ENCODE results near the gene PPP5C. TPM values are rescaled to one million over a fixed set of nuclear protein-coding genes. Genes with fewer than 3 reads are reported as not detected.

The PPP5C gene
- total and polyA plus RNA-seq, 2 of the 13 experiments (the other 11 are each of a cell fraction or from before 2014, with no cell fraction given) = 41.6 to 67.9 TPM

DNA sequence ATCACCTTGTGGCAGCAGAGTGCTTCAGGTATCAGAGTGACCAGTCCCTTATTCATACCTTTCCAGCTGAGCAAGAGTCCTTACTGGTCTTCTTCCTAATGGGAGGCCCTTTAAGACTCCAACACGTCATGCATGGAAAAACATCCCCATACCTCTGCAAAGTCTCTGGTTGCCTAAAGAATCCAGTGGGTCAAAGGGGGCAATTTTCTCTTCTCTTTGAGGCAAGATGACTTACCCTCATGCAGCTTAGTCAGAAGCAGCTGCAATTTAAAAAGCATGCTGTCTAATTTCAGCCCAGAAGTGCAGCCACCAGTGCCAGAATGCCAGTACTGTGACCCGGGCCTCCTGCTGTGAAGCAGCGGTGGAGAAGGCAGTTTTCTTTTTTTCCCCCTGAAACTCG lies 18.7 kb downstream of the PPP5C start:
- DNase-seq (ENCODE audit: low spot score) = no peak
- H3K9ac ChIP-seq (ENCODE audit: insufficient read depth, low read depth, low read length) = no peak overlapping the region
- no peak overlapping the region for H3K4me3 ChIP-seq (replicated peaks in 1 of 3; ENCODE audit: insufficient read depth in 1 of 3, low read depth in 2 of 3, low read length in 3 of 3)
- no peak overlapping the region for H3K4me2 ChIP-seq (ENCODE audit: low read depth, low read length)
- H4K20me1 ChIP-seq (ENCODE audit: insufficient read depth, low read length) = no peaks in the 10 kb centered on the region
- no peak for FAIRE-seq
- no peak overlapping the region for H2AFZ ChIP-seq (ENCODE audit: low read length)
- H3K4me1 ChIP-seq (ENCODE audit: insufficient read depth, low read length) = peaks cover 13% of the 10 kb centered on the region
- ChIA-PET CTCF (ENCODE audit: low intra/inter-chr PET ratio, low total read pairs) (no interaction called here), POLR2A (no interaction called here)
- intact Hi-C loops (cut with micrococcal nuclease; ENCODE audit: unreplicated experiment) (no loop called here), in situ Hi-C loops (cut with HindIII; ENCODE audit: extremely low pct_ligation_motif_present, low pct_unique_long_range_greater_than_20kb) (no loop called here)
- no peak overlapping the region for H3K27ac ChIP-seq (ENCODE audit: extremely low read length, insufficient read depth, low read length)
- WGBS (ENCODE audit: low lambda C conversion rate) = 92% methylated on average over 4 of the region's 4 CpGs
- no peak for TF ChIP-seq PPARG (CRISPR knock-in tag; conservative IDR thresholded peaks at IDR 0.05)
- TF ChIP-seq, protein P1, sequence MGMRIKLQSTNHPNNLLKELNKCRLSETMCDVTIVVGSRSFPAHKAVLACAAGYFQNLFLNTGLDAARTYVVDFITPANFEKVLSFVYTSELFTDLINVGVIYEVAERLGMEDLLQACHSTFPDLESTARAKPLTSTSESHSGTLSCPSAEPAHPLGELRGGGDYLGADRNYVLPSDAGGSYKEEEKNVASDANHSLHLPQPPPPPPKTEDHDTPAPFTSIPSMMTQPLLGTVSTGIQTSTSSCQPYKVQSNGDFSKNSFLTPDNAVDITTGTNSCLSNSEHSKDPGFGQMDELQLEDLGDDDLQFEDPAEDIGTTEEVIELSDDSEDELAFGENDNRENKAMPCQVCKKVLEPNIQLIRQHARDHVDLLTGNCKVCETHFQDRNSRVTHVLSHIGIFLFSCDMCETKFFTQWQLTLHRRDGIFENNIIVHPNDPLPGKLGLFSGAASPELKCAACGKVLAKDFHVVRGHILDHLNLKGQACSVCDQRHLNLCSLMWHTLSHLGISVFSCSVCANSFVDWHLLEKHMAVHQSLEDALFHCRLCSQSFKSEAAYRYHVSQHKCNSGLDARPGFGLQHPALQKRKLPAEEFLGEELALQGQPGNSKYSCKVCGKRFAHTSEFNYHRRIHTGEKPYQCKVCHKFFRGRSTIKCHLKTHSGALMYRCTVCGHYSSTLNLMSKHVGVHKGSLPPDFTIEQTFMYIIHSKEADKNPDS (CRISPR knock-in tag; IDR thresholded peaks at IDR 0.05) = no peak
- TF ChIP-seq NFIC (IDR thresholded peaks at IDR 0.05; ENCODE audit: low read length) = no peak
- TF ChIP-seq ZNF121 (CRISPR knock-in tag; IDR thresholded peaks at IDR 0.05) = no peak
- TF ChIP-seq, protein P2, sequence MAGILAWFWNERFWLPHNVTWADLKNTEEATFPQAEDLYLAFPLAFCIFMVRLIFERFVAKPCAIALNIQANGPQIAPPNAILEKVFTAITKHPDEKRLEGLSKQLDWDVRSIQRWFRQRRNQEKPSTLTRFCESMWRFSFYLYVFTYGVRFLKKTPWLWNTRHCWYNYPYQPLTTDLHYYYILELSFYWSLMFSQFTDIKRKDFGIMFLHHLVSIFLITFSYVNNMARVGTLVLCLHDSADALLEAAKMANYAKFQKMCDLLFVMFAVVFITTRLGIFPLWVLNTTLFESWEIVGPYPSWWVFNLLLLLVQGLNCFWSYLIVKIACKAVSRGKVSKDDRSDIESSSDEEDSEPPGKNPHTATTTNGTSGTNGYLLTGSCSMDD (CRISPR knock-in tag; IDR thresholded peaks at IDR 0.05) = no peak
- TF ChIP-seq, protein P3, sequence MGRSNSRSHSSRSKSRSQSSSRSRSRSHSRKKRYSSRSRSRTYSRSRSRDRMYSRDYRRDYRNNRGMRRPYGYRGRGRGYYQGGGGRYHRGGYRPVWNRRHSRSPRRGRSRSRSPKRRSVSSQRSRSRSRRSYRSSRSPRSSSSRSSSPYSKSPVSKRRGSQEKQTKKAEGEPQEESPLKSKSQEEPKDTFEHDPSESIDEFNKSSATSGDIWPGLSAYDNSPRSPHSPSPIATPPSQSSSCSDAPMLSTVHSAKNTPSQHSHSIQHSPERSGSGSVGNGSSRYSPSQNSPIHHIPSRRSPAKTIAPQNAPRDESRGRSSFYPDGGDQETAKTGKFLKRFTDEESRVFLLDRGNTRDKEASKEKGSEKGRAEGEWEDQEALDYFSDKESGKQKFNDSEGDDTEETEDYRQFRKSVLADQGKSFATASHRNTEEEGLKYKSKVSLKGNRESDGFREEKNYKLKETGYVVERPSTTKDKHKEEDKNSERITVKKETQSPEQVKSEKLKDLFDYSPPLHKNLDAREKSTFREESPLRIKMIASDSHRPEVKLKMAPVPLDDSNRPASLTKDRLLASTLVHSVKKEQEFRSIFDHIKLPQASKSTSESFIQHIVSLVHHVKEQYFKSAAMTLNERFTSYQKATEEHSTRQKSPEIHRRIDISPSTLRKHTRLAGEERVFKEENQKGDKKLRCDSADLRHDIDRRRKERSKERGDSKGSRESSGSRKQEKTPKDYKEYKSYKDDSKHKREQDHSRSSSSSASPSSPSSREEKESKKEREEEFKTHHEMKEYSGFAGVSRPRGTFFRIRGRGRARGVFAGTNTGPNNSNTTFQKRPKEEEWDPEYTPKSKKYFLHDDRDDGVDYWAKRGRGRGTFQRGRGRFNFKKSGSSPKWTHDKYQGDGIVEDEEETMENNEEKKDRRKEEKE (IDR thresholded peaks at IDR 0.05) = no peak
- no peak for TF ChIP-seq ZNF883 (CRISPR knock-in tag; IDR thresholded peaks at IDR 0.05; ENCODE audit: not compliant biosample characterization)
- TF ChIP-seq ZNF878 (CRISPR knock-in tag; IDR thresholded peaks at IDR 0.05) = no peak
- TF ChIP-seq POLR2AphosphoS2 (IDR thresholded peaks at IDR 0.05; ENCODE audit: low read depth, low read length) = no peak
- TF ChIP-seq NFE2 (CRISPR knock-in tag; IDR thresholded peaks at IDR 0.05) = no peak
- TF ChIP-seq, protein P4, sequence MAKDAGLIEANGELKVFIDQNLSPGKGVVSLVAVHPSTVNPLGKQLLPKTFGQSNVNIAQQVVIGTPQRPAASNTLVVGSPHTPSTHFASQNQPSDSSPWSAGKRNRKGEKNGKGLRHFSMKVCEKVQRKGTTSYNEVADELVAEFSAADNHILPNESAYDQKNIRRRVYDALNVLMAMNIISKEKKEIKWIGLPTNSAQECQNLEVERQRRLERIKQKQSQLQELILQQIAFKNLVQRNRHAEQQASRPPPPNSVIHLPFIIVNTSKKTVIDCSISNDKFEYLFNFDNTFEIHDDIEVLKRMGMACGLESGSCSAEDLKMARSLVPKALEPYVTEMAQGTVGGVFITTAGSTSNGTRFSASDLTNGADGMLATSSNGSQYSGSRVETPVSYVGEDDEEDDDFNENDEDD (CRISPR knock-in tag; IDR thresholded peaks at IDR 0.05; ENCODE audit: borderline replicate concordance) = no peak
- no peak for TF ChIP-seq SPEN (CRISPR knock-in tag; IDR thresholded peaks at IDR 0.05; ENCODE audit: low read depth)
- no peaks in the 10 kb centered on the region for H3K79me2 ChIP-seq (ENCODE audit: insufficient read depth, low read length)
- H3K27me3 ChIP-seq (ENCODE audit: control insufficient read depth in 1 of 2, insufficient read depth in 2 of 2, low read length in 2 of 2) = no peaks in the 10 kb centered on the region
- H3K9me3 ChIP-seq (ENCODE audit: low read length) = no peaks in the 10 kb centered on the region
- BruUV-seq (replicated peaks) = no TSS peak
- H3K36me3 ChIP-seq (replicated peaks in 1 of 2; ENCODE audit: control insufficient read depth in 1 of 2, insufficient read depth in 2 of 2, low read length in 2 of 2) = peaks cover 5 to 38% of the 10 kb centered on the region in 2 experiments; a peak in 4 of 5 replicates
- no peak for ATAC-seq
